ENCODE results near the gene HOXB3.
A peak's percentile ranks its signal among the peaks of the same experiment; 100 is the strongest.

GRCh38 chr17:48544349-48545021 lies 45.6 kb downstream of the HOXB3 start:
- TF ChIP-seq CTCF (IDR thresholded peaks at IDR 0.05): peak in 1 of 3 experiments; percentile 14
- TF ChIP-seq POLR2A (IDR thresholded peaks at IDR 0.05; ENCODE audit: low read depth): no peak
- peak; percentile 75 to 88 for TF ChIP-seq POLR2AphosphoS5 (IDR thresholded peaks at IDR 0.05)
- TF ChIP-seq EP300 (IDR thresholded peaks at IDR 0.05): no peak
